HepG2 (cell line): ENCODE measurements around the gene BMPR2. TPM values are rescaled to one million over a fixed set of nuclear protein-coding genes. Genes with fewer than 3 reads are reported as not detected.
A peak's percentile ranks its signal among the peaks of the same experiment; 100 is the strongest.

Experiments used
- ARID3A ChIP-seq: IDR thresholded peaks from 2 replicates; pipeline ENCODE4 v1.6.1; 2012; ENCODE audit warnings: low read depth, low read length, improper control_type of control experiment
- ARID5B ChIP-seq: IDR thresholded peaks from 2 replicates; pipeline ENCODE4 v1.4.0; 2020; ENCODE audit warnings: mild to moderate bottlenecking, missing genetic modification reagents
- CEBPG ChIP-seq: IDR thresholded peaks from 2 replicates; pipeline ENCODE4 v1.6.1; 2016
- DNMT3B ChIP-seq: conservative IDR thresholded peaks from 2 replicates; pipeline ENCODE4 v1.6.1; 2016; ENCODE audit warnings: missing biosample characterization, control low read depth
- HBP1 ChIP-seq: IDR thresholded peaks from 2 replicates; pipeline ENCODE4 v1.6.1; 2016; ENCODE audit warnings: low read depth, control low read depth
- MED1 ChIP-seq: sonication (generic); formaldehyde crosslinking; IDR thresholded peaks from 2 replicates; pipeline ENCODE4 v1.4.0; 2020; ENCODE audit warnings: missing genetic modification reagents
- MYC ChIP-seq: sonication (generic); formaldehyde crosslinking; IDR thresholded peaks from 2 replicates; pipeline ENCODE4 v1.9.0; 2021; ENCODE audit warnings: missing genetic modification reagents, borderline replicate concordance
- PRPF4 ChIP-seq: fragments of 200-400 bp; formaldehyde crosslinking; IDR thresholded peaks from 2 replicates; pipeline ENCODE4 v1.6.1; 2016; ENCODE audit warnings: low read length, low read depth; ENCODE audit not compliant: poor library complexity, severe bottlenecking
- RBAK ChIP-seq: sonication (generic); formaldehyde crosslinking; IDR thresholded peaks from 2 replicates; pipeline ENCODE4 v1.5.1; 2020; ENCODE audit warnings: mild to moderate bottlenecking, missing genetic modification reagents
- SALL1 ChIP-seq: sonication (generic); formaldehyde crosslinking; IDR thresholded peaks from 2 replicates; pipeline ENCODE4 v1.8.0; 2022; ENCODE audit warnings: mild to moderate bottlenecking, missing genetic modification reagents
- SRF ChIP-seq: IDR thresholded peaks from 2 replicates; pipeline ENCODE4 v1.6.1; 2011; ENCODE audit warnings: mild to moderate bottlenecking, low read depth, low read length, moderate library complexity
- ZBTB3 ChIP-seq: sonication (generic); formaldehyde crosslinking; IDR thresholded peaks from 2 replicates; pipeline ENCODE4 v1.4.0; 2020; ENCODE audit warnings: low read depth, mild to moderate bottlenecking, moderate library complexity, missing genetic modification reagents, borderline replicate concordance
- ZHX1 ChIP-seq: sonication (generic); formaldehyde crosslinking; IDR thresholded peaks from 2 replicates; pipeline ENCODE4 v1.8.1; 2022; ENCODE audit warnings: low read depth, mild to moderate bottlenecking, missing genetic modification reagents
- ZNF256 ChIP-seq: sonication (generic); formaldehyde crosslinking; conservative IDR thresholded peaks from 2 replicates; pipeline ENCODE4 v1.4.0; 2020; ENCODE audit warnings: missing genetic modification reagents
- ZNF720 ChIP-seq: sonication (generic); formaldehyde crosslinking; IDR thresholded peaks from 2 replicates; pipeline ENCODE4 v1.4.0; 2020; ENCODE audit warnings: missing genetic modification reagents
- ZSCAN25 ChIP-seq: sonication (generic); formaldehyde crosslinking; IDR thresholded peaks from 2 replicates; pipeline ENCODE4 v1.8.0; 2022; ENCODE audit warnings: mild to moderate bottlenecking, missing genetic modification reagents
- polyA plus RNA-seq, 8 experiments: library from polyadenylated mRNA; depleted of rRNA in 3 of 8; stranded (reverse) in 7 of 8; unstranded in 1 of 8; fragments of >200 nt; fragmentation: Illumina TruSeq in 4 of 8; extraction: Trizol in 4 of 8; gene quantifications; 2 replicates each; pipeline versions ENCODE4 v1.2.1 to v1.2.3, GENCODE V29; 2011 to 2016; ENCODE audit warnings: low read depth in 4 of 8, missing spikeins in 1 of 8, mixed read lengths in 1 of 8; ENCODE audit not compliant: insufficient read depth in 1 of 8
- total RNA-seq, 5 experiments: library from RNA; depleted of rRNA; stranded (reverse); fragments of >200 nt; fragmentation: Illumina TruSeq; extraction: Trizol; gene quantifications; 2 replicates each; pipeline ENCODE4 v1.2.3, GENCODE V29; 2016; ENCODE audit warnings: low read depth in 1 of 5

BMPR2 gene
- total and polyA plus RNA-seq, 2 of the 13 experiments (the other 11 are each of a cell fraction or from before 2014, with no cell fraction given) = 5.5 to 10.3 TPM

- peak; percentile 49; the same call in 1 of the 2 replicates for TF ChIP-seq ARID3A
- TF ChIP-seq CEBPG = peak; percentile 54
- 0 out of 2 replicates have a peak, but pooled peaks have one; percentile 76 for TF ChIP-seq HBP1 (CRISPR knock-in tag)
- TF ChIP-seq RBAK (CRISPR knock-in tag) = no peak
- no peak for TF ChIP-seq SRF
- 0 out of 2 replicates have a peak, but pooled peaks have one; percentile 24 for TF ChIP-seq MED1 (CRISPR knock-in tag)
- TF ChIP-seq ZNF256 (CRISPR knock-in tag) = no peak
- TF ChIP-seq ZSCAN25 (CRISPR knock-in tag) = no peak
- TF ChIP-seq PRPF4 = no peak
- no peak for TF ChIP-seq ZBTB3 (CRISPR knock-in tag)
- peak; percentile 52; the same call in 1 of the 2 replicates for TF ChIP-seq MYC (CRISPR knock-in tag)
- TF ChIP-seq DNMT3B (CRISPR knock-in tag) = peak; percentile 58; the same call in 1 of the 2 replicates
- TF ChIP-seq ZHX1 (CRISPR knock-in tag) = no peak
- no peak for TF ChIP-seq SALL1 (CRISPR knock-in tag)
- no peak for TF ChIP-seq ZNF720 (CRISPR knock-in tag)
- peak; percentile 82 for TF ChIP-seq ARID5B (CRISPR knock-in tag)
Observed at GRCh38 chr2:202339071-202339870, 36.9 kb upstream of the BMPR2 start (continued).
